ENCODE results near the gene PLEKHB1.

The PLEKHB1 gene

DNA sequence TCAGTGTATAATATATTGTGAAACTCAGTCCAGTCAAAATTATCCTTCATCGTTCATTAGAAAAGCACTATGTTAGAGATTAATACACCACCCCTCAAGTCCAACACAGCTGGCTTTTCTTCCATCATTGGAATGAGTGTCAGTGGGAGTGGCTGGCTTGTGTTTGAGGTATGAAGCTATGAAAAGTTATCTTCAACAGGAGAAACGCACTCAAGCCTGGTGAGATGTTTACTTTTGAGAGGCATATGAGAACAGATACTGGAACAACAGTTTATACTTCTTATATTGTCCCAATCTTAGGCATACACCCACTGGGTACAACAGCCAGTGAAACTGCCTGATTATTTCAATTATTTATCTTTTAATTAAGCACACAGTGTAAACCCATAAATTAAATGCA lies 34.3 kb downstream of the PLEKHB1 start:
- no peak overlapping the region for H3K4me3 ChIP-seq (ENCODE audit: low read length)
- TF ChIP-seq ZNF274 (IDR thresholded peaks at IDR 0.05; ENCODE audit: low read depth, low read length): no peak

DNA sequence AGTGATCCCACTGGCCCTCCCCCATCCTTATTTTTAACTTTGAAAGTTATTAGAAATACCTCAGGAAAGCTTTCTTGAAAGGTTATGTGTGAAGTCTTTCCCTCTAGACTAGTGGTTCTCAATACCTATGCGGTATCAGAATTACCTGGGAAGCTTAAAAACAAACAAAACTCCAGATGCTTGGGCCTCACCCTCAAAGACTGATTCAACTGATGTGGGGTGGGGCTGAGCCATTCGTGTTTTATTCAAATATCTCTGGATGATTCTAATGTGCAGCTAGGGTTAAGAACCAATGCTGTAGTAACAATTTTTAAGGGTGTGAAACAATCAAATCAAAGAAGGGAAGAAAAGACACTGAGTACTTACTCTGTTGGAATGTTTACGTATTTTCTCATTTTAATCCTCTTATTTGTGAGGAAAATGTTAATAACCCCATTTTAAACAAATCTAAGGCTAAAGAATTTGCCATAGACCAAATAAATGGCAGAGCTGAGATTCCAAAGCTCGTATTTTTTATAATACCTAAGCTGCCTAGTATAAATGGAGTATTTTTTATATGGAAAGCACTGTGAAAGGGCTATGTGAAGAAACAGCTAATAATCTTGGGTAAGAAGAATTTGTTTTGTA lies 47.6 kb downstream of the PLEKHB1 start:
- TF ChIP-seq ZNF274 (IDR thresholded peaks at IDR 0.05; ENCODE audit: low read depth, low read length): no peak
- no peak overlapping the region for H3K4me3 ChIP-seq (ENCODE audit: low read length)

DNA sequence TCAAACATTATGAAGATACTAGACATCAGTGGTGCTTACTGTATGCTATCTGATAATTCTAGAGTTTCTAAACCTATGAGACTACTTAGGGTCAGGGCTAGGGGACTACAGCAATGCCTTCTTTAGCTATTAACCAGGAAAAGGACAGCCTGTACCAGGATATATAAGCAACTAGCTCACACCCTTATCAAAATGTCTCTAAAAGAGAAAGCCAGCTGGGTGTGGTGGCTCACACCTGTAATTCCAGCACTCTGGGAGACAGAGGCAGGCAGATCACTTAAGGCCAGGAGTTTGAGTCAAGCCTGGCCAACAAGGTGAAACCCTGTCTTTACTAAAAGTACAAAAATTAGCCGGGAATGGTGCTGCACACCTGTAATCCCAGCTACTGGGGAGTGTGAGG lies 58.7 kb downstream of the PLEKHB1 start:
- no peak overlapping the region for H3K4me3 ChIP-seq (ENCODE audit: low read length)
- no peak for TF ChIP-seq ZNF274 (IDR thresholded peaks at IDR 0.05; ENCODE audit: low read depth, low read length)

DNA sequence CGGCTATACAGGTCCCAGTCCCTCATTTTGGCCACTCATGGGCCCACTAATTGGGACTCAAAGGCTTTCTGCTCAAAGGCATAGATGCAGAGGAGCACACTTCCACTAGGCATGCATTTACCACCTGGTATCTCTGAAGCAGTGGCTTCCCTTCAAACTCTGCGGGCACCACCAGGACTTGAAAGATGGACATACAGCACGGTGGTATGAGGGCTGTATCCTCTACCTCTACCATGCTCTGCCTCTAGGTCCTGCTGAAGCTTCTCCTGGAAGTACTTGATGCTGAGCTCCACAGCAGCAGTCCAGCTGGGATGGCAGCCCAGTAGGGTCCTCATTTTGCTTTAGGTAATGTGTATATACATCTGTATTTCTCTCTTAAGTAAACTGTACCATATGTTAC lies 64.6 kb downstream of the PLEKHB1 start:
- H3K4me3 ChIP-seq (ENCODE audit: low read length): no peak overlapping the region
- no peak for TF ChIP-seq ZNF274 (IDR thresholded peaks at IDR 0.05; ENCODE audit: low read depth, low read length)

All from GM08714 (cell line).